NT2/D1 (cell line): Measurements from ENCODE around the gene TSPAN2.

Source experiments
- DNase-seq: peaks from one replicate; pipeline ENCODE4 v3.0.0-alpha.2; 2011; ENCODE audit warnings: low read depth, low spot score
- H3K27me3 ChIP-seq: 2 replicates; pipeline ENCODE4 v1.6.0; 2011; ENCODE audit warnings: mild to moderate bottlenecking; ENCODE audit not compliant: insufficient read length, insufficient read depth
- H3K36me3 ChIP-seq: 2 replicates; pipeline ENCODE4 v1.6.1; 2011; ENCODE audit warnings: mild to moderate bottlenecking, low read length, mixed read lengths; ENCODE audit not compliant: insufficient read depth, insufficient read length
- H3K4me1 ChIP-seq: 2 replicates; pipeline ENCODE4 v1.5.1; 2011; ENCODE audit not compliant: insufficient read depth, insufficient read length
- H3K4me3 ChIP-seq: 2 replicates; pipeline ENCODE4 v1.5.1; 2011; ENCODE audit warnings: low read depth; ENCODE audit not compliant: insufficient read length
- H3K9ac ChIP-seq: 2 replicates; pipeline ENCODE4 v1.6.0; 2011; ENCODE audit warnings: low read depth; ENCODE audit not compliant: insufficient read length
- H3K9me3 ChIP-seq: 2 replicates; pipeline ENCODE4 v1.5.1; 2011; ENCODE audit warnings: mild to moderate bottlenecking, low read length; ENCODE audit not compliant: insufficient read depth
- SUZ12 ChIP-seq: IDR thresholded peaks from 2 replicates; pipeline ENCODE4 v1.6.1; 2011; ENCODE audit not compliant: insufficient read length, insufficient read depth; ENCODE audit errors: extremely low read depth
- YY1 ChIP-seq: IDR thresholded peaks from 2 replicates; pipeline ENCODE4 v1.6.1; 2011; ENCODE audit not compliant: insufficient read length, insufficient read depth
- ZNF274 ChIP-seq: IDR thresholded peaks from 2 replicates; pipeline ENCODE4 v1.6.1; 2011; ENCODE audit warnings: mild to moderate bottlenecking, low read depth, low read length

TSPAN2 gene

DNA sequence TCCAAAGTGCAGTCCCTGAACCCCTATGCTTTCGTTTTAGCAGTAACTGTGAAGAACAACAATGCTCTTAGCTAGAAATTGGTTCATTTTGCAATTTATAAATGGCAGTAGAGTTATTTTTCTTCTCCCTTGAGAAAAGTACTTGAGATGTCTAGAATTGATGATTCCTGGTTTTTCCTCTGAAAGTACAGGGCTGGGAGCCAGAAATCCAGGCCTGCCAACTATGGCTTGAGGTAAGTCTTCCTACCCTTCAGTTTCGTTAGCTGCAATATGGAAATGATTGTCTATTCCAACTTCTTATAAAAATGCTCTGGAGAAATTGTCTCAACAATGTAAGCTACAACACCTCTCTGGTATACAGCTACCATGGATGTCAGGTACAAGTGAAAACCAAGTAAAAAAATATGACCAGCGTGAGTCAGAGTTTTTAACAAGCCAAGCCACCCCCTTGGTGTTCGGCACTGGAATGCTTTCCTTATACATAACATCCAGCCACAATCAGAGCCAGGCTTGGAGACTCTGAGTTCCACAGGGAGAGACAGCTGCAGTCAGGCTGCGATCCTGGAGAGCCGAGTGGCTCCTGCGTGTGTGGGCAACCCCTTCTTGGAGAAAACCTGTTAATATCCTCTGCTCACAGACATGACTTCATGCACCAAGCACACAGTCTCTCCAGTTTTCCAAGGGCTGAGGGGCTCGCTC, 22.0 kb downstream of the TSPAN2 start:
- Histone ChIP-seq H3K36me3 (peaks cover 5% of the 10 kb centered on the region), H3K4me3 (no peak overlapping the region), H3K27me3 (no peaks in the 10 kb centered on the region), H3K9me3 (no peaks in the 10 kb centered on the region), H3K9ac (no peak overlapping the region), H3K4me1 (no peaks in the 10 kb centered on the region)
- DNase-seq: no peak
- TF ChIP-seq YY1: no peak
- no peak for TF ChIP-seq ZNF274
- TF ChIP-seq SUZ12: no peak

DNA sequence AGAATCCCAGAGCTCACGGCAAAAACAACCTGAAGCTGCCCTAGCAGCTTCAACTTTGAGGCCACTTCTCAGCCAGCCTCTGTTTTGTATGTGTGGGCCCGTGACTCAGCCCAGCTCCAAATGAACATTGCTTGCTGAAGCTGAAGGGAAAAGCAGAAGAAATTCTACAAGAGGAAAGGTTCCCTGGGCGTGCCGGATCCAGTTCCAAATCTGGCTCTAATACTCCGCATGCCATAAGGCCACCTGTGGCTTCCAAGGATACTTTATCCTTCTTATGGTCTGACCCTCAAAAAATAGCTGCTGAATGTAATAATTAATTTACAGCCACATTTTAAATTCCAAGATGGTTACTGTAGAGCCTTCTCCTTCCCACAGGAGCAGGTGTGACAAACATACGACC, 24.3 kb downstream of the TSPAN2 start:
- peaks cover 5% of the 10 kb centered on the region for H3K36me3 ChIP-seq
- TF ChIP-seq SUZ12: no peak
- no peak for TF ChIP-seq YY1
- no peak for TF ChIP-seq ZNF274
- no peak for DNase-seq
- H3K4me1 ChIP-seq: no peaks in the 10 kb centered on the region
- no peaks in the 10 kb centered on the region for H3K27me3 ChIP-seq
- H3K9me3 ChIP-seq: no peaks in the 10 kb centered on the region
- H3K4me3 ChIP-seq: no peak overlapping the region
- H3K9ac ChIP-seq: no peak overlapping the region

DNA sequence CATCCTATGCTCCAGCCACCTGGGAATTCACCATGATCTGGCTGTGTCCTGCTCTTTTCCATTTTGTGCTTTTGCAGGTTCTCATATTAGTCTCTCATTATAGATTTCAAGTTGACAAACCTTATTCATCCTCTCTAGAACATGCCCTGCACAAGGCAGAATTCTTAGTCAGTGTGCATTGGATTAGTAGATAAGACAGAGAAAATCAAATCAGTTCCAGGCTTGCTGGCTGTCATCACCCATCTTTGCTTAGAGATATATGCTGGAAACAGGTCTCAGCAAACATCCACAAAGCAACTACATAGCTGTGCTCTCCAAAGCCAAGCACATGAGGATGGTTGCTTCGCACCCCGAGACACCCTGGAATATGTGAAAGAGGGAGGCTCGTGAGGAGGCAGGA, 24.8 kb downstream of the TSPAN2 start:
- Histone ChIP-seq H3K4me1 (no peaks in the 10 kb centered on the region), H3K9ac (no peak overlapping the region), H3K9me3 (no peaks in the 10 kb centered on the region), H3K36me3 (peaks cover 5% of the 10 kb centered on the region), H3K27me3 (no peaks in the 10 kb centered on the region), H3K4me3 (no peak overlapping the region)
- TF ChIP-seq SUZ12 (no peak), YY1 (no peak), ZNF274 (no peak)
- no peak for DNase-seq

DNA sequence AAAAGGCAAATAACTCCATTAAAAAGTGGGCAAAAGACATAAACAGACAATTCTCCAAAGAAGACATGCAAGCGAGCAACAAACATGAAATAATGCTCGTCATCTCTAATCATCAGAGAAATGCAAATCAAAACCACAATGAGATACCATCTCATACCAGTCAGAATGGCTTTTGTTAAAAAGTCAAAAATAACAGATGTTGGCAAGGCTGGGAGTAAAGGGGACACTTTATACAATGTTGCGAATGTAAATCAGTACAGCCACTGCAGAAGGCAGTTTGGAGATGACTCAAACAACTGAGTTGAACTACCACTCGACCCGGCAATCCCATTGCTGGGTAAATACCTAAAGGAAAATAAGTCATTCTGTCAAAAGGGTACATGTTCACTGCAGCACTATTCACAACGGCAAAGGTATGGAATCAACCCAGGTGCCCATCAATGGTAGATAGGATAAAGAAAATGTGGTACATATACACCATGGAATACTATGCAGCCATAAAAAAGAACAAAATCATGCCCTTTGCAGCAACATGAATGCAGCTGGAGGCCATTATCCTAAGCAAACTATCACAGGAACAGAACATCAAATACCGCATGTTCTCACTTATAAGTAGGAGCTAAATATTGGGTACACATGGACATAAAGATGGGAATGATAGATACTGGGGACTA, 25.9 kb downstream of the TSPAN2 start:
- no peak overlapping the region for H3K9ac ChIP-seq
- H3K36me3 ChIP-seq: peaks cover 1% of the 10 kb centered on the region
- H3K9me3 ChIP-seq: no peaks in the 10 kb centered on the region
- no peak for DNase-seq
- H3K27me3 ChIP-seq: no peaks in the 10 kb centered on the region
- no peak overlapping the region for H3K4me3 ChIP-seq
- TF ChIP-seq SUZ12 (no peak), YY1 (no peak)
- H3K4me1 ChIP-seq: no peaks in the 10 kb centered on the region

DNA sequence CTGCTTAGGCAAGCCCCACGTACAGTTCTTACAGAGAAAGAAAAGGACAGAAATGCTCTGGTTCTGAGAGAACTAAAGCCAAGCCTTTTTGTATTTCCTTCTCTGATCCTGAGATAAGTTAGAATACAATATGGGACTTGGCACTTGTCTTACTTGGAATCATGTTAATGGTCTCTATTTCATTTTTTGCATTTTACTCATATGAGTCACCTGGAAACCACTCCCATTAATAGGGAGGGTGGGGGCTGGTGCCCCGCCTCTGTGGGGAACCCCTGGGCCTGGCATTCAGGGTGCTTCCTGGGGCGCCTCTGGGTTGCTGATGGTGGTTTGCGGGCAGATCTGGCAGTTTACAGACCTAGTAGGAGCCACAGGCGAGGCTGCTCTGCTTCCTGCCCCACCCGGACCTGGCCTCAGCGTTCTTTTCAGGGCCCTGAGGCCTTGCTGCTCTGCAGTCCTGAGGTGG, 26.7 kb downstream of the TSPAN2 start:
- no peak for DNase-seq
- Histone ChIP-seq H3K4me1 (no peaks in the 10 kb centered on the region), H3K9me3 (no peaks in the 10 kb centered on the region), H3K4me3 (no peak overlapping the region), H3K36me3 (peaks cover 7% of the 10 kb centered on the region), H3K9ac (no peak overlapping the region), H3K27me3 (no peaks in the 10 kb centered on the region)
- TF ChIP-seq SUZ12 (no peak), ZNF274 (no peak), YY1 (no peak)

DNA sequence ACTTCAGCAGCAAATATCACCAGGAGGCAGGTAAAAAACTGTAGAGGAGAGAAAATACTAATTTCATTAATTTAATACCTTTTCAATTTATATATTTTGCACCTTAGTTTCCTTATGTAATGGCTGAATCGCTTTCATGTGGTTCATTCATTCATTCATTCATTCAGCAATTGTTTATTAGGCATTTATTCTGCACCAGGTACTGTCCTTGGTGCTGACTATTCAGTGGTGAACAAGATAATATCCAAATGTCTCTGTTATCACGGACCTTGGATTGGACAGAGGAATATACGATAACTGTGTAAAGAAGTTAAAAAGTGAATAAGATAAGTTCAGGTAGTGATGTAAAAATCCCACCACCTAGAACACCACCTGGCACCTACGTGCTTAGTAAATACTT, 28.8 kb downstream of the TSPAN2 start:
- H3K36me3 ChIP-seq: peaks cover 12% of the 10 kb centered on the region
- no peaks in the 10 kb centered on the region for H3K9me3 ChIP-seq
- H3K4me1 ChIP-seq: no peaks in the 10 kb centered on the region
- H3K9ac ChIP-seq: no peak overlapping the region
- no peak overlapping the region for H3K4me3 ChIP-seq
- TF ChIP-seq YY1 (no peak), SUZ12 (no peak), ZNF274 (no peak)
- DNase-seq: no peak
- no peaks in the 10 kb centered on the region for H3K27me3 ChIP-seq

DNA sequence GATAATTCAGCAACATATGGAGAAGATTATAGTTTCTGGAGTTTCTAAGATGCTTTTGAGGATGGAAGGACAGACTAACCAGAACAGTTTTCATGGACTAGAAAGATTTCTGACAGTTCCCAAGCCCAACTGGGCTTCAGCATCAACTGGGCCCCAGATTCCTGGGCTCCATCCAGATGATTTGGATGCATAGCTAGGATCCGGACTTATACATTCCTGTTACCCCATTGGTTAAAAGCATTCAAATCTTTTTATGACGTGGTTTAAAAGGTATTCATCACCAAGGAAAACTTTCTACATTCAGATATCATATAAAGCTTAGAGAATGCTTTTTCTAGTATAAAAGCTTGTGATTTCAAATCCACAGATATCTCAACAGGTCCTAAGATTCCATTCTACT, 30.0 kb downstream of the TSPAN2 start:
- Histone ChIP-seq H3K4me3 (no peak overlapping the region), H3K36me3 (peaks cover 12% of the 10 kb centered on the region), H3K4me1 (no peaks in the 10 kb centered on the region), H3K9me3 (no peaks in the 10 kb centered on the region), H3K27me3 (no peaks in the 10 kb centered on the region), H3K9ac (no peak overlapping the region)
- DNase-seq: no peak
- no peak for TF ChIP-seq ZNF274
- no peak for TF ChIP-seq SUZ12
- no peak for TF ChIP-seq YY1
